Large intestine (tissue), 1 donor: ENCODE data around the gene ZNRF2. TPM values are rescaled to one million over a fixed set of nuclear protein-coding genes. Genes with fewer than 3 reads are reported as not detected.

Source experiments
- polyA plus RNA-seq: library from polyadenylated mRNA; unstranded; fragments of 120-200 nt; gene quantifications from one replicate; pipeline ENCODE4 v1.2.1, GENCODE V29; 2013

ZNRF2 gene
- polyA plus RNA-seq, 1 donor = 12.1 TPM

Other genes starting within 250 kb of the ZNRF2 start
- 18.9 TPM for gene MTURN, start 149.6 kb upstream of the ZNRF2 start, polyA plus RNA-seq
- gene NOD1, start 194.2 kb downstream of the ZNRF2 start, polyA plus RNA-seq = 7.5 TPM
- gene GGCT, start 220.2 kb downstream of the ZNRF2 start, polyA plus RNA-seq = 64.6 TPM